Erythroblast (primary cell): ENCODE data around the gene TMEM161B.
A peak's percentile ranks its signal among the peaks of the same experiment; 100 is the strongest.
"Not testable (repeated sequence)": the region's sequence is repeated elsewhere in the genome, so short reads cannot be mapped to it uniquely, and the experiment has no call there.

ENCODE experiments used
- DNase-seq, 2 experiments: peaks; one replicate each; lab custom pipeline; 2025; lab: John Stamatoyannopoulos, UW
- GATA1 ChIP-seq: IDR thresholded peaks from 2 replicates; pipeline ENCODE4 v1.6.1; 2011; ENCODE audit warnings: low read depth, mild to moderate bottlenecking, control low read depth, low read length, moderate library complexity
- POLR2A ChIP-seq: IDR thresholded peaks from 2 replicates; pipeline ENCODE4 v1.6.1; 2011; ENCODE audit warnings: mild to moderate bottlenecking, low read length

The TMEM161B gene

DNA sequence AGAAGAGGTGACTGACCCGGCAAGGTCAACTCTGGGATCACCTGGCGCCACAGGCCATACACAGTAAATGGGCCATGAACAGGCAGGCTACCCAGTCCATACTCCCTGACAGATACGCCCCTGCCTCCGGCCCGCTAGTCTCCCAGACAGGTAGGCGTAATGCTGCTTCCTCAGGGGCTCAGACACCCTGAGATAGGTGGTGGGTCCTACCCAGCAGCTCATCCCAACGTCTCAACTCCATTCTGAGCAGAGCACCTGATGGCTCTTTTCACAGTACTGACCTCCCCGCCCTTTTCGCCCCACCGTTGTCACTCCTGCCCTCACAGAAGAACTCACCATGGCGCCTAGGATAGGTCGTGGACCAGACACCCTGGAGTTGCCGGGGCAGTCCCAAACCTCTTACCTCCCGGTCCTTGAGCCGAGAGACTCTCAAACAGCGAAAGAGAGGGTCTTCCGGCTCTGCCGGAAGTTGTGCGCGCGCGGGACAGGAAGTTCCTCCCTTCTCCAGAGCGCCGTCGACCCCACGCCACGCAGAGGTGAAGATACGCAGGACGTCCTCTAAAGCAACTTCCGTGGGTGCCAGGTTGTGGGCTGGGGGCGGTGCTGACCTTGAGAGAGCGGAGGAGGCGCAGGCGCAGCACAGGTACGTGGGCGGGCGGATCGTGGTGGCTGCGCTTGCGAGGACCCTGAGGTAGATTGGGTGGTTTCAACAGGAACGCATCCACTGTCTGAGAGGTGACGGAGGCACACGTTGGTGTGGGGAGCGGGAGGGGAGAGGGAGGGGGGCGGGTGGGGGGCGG is at the start of gene TMEM161B:
Gene TMEM161B, minus strand, starts transcription at position 461 of the 800 bp plus-strand sequence. Its CDS starts 122 bp downstream, at position 339.
- TF ChIP-seq GATA1 (no peak), POLR2A (peak; percentile 88)

DNA sequence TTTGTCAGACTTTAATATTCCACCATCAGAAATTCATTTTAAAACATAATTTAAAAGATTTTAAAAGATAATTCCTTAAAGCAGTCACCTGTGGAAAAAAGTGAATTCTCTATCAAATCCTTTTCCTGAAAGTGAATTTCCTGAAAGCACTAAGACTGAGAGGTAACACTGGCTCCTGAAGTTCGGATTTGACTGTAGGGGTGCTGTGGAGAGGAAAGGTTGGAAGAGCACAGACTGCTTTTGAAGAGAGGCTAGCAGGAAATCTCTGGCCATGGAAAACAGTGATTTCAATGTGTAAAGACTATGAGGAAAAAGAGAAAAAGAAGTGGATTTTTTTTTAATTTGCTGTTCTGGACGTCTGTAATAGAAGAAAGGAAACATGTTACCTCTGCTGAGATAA is 35.7 kb upstream of the TMEM161B start:
- no peak for DNase-seq
- TF ChIP-seq POLR2A = no peak

More for the DNA sequence above, at the start of gene TMEM161B:
- DNase-seq = peak; percentile 90

DNA sequence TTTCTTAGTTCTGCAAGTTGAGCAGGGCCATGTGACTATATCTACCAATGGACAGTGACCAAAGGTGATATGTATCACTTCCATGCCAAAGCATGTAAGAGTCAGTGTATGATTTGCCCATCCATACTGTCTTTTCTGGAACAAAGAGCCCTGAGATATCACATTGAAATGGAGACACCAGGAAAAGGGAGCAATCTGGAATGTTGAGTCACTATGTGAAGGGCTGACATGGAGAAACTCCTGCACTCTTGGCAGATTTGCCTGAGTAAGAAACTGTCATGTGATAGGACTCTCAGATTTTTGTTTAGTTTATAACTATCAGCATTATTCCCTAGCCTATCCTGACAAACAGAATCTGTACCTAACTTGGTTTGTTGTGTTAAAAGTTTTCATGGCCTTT is 29.8 kb upstream of the TMEM161B start:
- TF ChIP-seq GATA1 = no peak
- no peak for TF ChIP-seq POLR2A
- no peak for DNase-seq

DNA sequence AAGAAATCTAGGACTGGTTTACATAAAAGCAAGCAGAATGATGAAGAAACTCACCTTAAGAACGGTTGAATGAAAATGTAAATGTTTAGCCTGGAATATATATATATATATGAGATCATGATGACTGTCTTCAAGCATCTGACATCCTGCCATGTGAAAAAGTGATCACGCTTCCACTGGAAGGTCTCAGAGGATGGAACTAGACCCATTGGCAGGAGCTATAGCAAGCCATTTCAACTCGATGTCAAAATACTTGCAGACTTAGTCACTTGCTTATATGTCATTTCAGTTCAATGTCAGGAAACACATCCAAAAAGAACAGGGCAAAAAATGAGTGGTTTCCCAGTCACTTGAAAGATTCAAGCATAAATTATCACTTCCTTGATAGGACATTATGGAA is 22.2 kb upstream of the TMEM161B start:
- TF ChIP-seq POLR2A (no peak), GATA1 (no peak)
- DNase-seq = no peak

DNA sequence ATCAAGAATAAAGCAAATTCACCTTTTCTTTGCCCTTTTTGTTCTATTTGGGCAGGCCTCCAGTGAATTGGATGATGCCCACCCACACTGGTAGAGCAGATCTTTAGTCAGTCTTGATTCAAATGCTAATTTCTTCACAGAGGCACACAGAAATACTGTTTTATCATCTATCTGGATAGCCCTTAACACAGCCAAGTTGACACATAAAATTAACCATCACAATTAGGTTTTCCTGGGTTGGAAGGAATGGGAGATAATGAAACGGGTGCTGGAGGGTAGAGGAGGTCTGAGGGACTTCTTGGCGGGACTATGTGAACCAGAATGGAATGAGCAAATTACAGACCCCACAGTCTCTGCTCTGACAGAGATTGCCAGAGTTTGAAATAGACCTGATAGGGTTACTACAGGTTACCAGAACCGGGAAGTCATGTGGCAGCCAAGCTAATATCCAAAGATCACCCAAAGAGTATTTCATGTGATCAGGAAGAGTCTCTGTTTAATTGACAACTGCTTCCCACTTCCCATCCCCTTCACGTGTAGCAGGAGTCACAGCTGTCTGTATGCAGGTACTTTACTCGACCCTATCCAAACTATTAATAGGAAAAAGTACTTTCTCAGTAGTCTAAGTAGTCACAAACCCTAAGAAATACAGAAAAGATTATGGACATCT is 20.0 kb upstream of the TMEM161B start:
- no peak for DNase-seq
- TF ChIP-seq GATA1 (no peak), POLR2A (no peak)

DNA sequence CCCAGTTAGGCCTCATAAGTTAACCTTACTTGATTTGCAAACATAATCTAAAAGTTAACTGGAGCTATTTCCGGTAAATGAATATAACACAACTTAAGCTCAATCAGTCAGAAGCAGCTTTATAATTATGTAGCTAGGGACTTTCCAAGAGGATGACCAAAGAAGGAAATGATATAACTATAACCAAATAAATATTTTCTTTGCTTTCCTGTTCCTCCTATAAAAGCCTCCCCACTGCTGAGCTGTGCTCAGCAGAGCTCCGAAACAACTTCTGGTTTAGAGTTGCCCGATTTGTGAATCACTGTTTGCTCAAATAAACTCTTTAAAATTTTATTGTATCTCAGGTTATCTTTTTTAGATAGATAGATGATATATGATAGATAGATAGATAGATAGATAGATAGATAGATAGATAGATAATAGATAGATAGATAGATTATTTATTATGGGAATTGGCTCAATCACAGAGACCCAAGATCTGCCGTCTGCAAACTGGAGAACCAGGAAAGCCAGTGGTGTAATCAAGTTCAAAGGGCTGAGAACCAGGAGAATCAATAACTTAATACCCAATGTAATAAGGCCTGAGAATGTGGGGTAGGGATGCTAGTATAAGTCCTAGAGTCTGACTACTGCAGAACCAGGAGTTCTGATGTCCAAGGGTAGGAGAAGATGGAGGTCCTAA is 19.3 kb upstream of the TMEM161B start:
- TF ChIP-seq GATA1 (no peak), POLR2A (no peak)

DNA sequence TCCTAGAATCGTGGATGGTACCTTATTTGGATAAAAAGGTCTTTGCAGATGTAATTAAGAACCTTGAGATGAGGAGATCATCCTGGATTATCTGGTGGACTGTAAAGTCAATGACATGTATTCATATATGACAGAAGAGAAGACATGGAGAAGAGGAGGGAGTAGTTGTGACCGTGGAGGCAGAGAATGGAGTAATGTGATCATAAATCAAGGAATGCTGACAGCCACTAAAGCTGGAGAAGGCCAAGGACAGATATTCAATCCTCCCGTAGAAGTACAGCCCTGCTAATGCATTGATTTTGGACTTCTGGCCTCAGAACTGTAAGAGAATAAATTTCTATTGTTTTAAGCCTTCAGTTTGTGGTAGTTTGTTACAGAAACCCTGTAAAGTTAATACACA is 18.7 kb upstream of the TMEM161B start:
- TF ChIP-seq GATA1 = no peak
- no peak for TF ChIP-seq POLR2A
- DNase-seq = no peak

More for the DNA sequence above, 19.3 kb upstream of the TMEM161B start:
- no peak for DNase-seq

DNA sequence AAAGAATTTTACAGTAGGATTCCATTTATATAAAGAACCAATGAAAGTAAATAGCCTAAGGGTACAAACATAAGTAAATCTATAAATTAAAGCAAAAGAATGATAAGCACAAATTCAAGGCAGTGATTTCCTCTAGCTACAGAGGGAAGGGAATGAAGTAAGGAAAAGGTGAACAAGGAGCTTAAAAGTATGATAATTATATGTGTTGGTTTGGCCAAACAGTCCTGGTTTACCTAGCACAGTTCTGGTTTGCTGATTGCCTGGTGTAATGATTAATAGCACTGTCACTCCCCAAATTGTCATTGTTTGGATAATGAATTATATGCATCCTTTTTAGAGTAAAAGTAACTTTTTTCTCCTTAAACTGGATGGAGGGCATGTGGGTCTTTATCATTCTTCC is 15.0 kb upstream of the TMEM161B start:
- no peak for DNase-seq
- TF ChIP-seq GATA1 (no peak), POLR2A (no peak)

DNA sequence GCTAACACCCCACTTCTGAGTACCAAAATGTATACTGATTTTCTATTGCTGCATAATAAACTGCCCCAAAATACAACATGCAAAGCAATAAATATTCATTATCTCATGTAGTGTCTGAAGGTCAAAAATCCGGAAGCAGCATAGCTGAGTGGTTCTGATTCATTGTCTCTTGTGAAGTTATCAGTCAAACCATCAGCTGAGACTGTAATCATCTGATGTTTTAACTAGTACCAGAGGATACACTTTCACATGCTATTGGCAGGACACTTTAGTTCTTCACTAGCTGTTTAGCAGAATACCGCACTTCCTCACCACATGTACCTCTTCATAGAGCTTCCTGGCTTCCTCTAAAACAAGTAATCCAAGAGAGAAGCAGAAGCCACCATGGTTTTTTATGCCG is 12.7 kb upstream of the TMEM161B start:
- no peak for DNase-seq
- TF ChIP-seq POLR2A (no peak), GATA1 (no peak)

DNA sequence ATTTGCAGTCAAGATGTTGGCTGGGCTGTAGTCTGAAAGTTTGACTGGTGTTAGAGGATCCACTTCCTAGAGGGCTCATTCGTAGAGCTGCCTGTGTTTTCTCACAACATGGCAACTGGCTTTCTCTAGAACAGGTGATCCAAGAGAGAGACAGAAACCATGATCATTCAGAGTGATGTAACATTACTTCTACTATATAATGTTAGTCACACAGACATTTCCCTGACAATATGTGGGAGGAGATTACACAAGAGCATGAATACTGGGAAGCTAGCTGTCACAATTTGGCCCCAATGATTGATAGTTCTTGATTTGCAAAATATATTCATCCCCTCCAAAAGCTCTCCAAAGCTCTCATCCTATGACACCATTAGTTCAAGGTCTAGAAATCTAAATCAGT is 10.9 kb upstream of the TMEM161B start:
- DNase-seq = no peak
- TF ChIP-seq POLR2A = peak; percentile 21
- no peak for TF ChIP-seq GATA1

DNA sequence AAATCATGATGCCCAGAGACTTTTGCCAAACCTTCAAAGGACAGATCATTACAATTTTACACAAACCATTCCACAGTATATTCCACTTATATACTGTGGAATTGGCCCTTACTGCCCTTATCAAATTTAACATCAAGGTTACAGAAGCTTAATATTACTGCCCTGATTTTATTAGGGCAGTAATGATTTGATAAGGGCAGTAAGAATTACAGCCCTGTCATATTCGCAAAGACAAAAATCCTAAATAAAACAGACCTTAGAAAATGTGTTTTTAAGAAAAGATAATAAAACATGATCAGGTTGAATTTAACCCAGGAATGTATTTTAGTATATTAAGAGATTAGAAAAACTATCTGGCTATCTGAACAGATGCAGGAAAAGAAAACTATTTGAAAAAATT is 7.7 kb upstream of the TMEM161B start:
- TF ChIP-seq POLR2A = no peak
- TF ChIP-seq GATA1 = no peak
- no peak for DNase-seq

DNA sequence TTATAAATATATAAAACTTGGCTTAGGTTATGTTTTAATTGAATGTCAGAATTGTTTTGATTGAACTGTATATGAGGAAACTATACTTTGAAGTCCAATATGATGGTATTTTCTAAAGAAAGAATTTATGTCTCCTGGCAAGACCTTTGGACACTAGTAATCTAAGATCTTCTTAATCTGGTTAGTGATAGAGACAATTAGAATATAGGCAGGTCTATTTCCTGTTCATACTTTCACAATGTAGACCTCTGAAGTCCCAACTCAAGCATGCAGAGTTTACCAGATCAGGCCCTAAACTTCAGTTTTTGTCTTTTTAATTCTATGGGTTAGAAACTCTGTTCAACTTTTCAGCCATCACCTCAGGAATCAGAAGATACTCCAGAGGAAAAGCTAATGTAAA is 6.9 kb upstream of the TMEM161B start:
- DNase-seq = no peak
- TF ChIP-seq GATA1 (no peak), POLR2A (no peak)

DNA sequence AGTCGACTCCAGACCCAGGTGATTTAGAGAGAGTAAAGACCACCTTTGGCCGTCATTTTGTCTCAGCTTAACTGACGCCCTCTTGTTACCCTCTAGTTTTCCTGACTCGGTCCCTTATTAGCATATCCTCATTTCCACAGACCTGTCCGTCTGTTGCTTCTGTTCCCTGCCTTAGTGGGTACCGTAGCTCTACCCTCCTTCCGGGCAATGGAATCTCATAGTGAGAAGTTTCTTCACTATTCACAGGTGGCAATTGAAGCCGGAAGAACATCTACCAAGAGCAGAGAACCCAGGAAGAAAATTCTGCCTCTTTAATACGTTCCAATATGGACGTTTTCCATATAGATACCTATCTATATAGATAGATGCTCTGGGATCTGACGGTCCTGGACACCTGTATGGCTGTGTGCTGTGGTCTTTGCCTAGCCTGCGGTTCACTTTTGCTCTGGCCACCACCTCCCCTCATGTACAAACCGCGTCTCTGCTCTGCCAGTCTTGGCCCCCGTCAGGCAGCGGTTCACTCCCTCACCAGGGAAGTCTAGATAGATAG is 652 bp upstream of the TMEM161B start:
- DNase-seq = peak; percentile 57 to 62
- TF ChIP-seq POLR2A (no peak), GATA1 (no peak)

DNA sequence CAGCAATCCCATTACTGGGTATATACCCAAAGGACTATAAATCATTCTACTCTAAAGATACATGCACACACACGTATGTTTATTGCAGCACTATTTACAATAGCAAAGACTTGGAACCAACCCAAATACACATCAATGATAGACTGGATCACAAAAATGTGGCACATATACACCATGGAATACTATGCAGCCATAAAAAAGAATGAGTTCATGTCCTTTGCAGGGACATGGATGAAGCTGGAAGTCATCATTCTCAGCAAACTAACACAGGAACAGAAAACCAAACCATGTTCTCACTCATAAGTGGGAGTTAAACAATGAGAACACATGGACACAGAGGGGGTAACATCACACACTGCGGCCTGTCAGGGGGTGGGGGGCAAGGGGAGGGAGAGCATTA is 4.1 kb downstream of the TMEM161B start:
- DNase-seq = not testable (repeated sequence)

DNA sequence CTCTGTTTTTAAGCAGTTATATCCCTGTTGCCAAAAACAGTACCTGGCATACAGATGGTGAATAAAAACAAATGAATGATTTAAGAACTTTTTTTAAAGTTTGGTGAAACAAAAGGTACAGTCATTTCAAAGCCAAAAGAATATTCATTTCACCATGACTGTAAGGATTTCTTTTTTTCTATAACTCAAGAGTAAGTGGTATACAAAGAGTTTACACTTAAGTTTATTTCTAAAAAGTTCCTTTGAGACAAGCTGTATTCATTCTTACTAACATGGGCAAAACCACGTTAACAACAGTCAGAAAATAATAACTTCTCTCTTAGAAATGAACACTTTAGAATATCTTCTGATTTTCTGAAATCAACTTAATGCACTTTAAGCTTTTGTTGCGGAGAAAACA is 5.3 kb downstream of the TMEM161B start:
- DNase-seq = no peak
- TF ChIP-seq POLR2A (no peak), GATA1 (no peak)
